ENCODE measurements around the gene FAM135A. TPM values are rescaled to one million over a fixed set of nuclear protein-coding genes. Genes with fewer than 3 reads are reported as not detected.

The FAM135A gene
- total and polyA plus RNA-seq, 2 donors (not counting 1 experiment from before 2014, with no cell fraction given): 3.9 to 30.6 TPM

Small RNAs within 50 kb of the gene (small RNA-seq; reads per million reads assigned to genes)
- not detected for gene RNU7-48P (ENCODE audit: insufficient read length, low read depth, low replicate concordance)

Other genes with a start within 250 kb of the FAM135A start
- not detected in 2 replicates for gene COL9A1, start 110.4 kb upstream of the FAM135A start, total RNA-seq
- not detected in 2 replicates for gene COL9A1, start 110.4 kb upstream of the FAM135A start, polyA plus RNA-seq
- gene SDHAF4, start 153.4 kb downstream of the FAM135A start, total RNA-seq: 9.1 and 15.4 TPM in 2 replicates
- 2.4 and 3.8 TPM in 2 replicates for gene SDHAF4, start 153.4 kb downstream of the FAM135A start, polyA plus RNA-seq

All from B cell (primary cell).